T-helper 2 cell (primary cell): ENCODE data around the gene LMAN2.
A peak's percentile ranks its signal among the peaks of the same experiment; 100 is the strongest.
"Not testable (repeated sequence)": the region's sequence is repeated elsewhere in the genome, so short reads cannot be mapped to it uniquely, and the experiment has no call there.

Experiments used
- DNase-seq, 5 experiments: peaks; one replicate each; pipeline versions ENCODE4 v3.0.0 to v3.0.0-alpha.2; 2012 to 2022

LMAN2 gene

DNA sequence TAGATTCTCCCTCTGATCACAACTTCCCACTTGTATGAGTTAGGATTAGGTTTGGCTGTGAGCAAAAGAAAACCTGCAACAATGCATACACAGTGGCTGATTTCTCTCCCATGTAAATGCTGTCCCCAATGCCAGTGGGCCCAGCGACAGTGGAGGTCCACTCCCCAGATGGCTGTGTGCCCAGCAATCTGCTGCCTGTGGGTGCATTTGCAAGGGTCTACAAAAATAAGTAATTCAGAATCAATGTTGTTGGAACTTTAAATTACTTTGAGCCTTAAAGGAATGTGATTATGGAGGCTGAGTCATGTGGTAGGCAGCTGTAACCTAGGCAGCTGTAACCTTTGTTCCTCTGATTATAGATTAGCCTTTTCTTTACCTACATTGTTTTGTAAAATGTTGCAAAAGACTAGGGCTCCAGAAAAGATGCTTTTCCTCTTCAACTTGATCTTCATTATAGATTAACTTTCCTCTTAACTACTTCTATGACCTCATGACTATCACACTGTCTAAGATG is 25.5 kb downstream of the LMAN2 start:
- no peak for DNase-seq

DNA sequence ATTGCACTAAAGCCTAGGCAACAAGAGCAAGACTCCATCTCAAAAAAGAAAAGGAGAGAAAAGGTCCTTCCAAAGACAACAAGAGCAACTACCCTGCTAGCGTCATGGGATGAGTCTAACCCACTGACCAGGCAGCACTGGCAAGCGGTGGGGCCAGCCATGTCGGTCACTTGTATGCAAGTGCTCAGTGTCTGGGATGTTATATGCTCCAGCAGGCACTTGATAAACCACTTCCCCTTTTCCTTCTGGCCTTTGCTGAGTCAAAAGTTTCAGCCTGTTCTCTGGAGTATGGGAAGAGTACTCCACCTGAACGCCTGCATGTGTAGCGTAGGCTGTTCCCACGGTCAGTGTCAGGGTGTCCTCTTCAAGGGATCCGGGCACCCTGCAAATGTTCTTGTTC is 30.6 kb downstream of the LMAN2 start:
- DNase-seq: no peak

DNA sequence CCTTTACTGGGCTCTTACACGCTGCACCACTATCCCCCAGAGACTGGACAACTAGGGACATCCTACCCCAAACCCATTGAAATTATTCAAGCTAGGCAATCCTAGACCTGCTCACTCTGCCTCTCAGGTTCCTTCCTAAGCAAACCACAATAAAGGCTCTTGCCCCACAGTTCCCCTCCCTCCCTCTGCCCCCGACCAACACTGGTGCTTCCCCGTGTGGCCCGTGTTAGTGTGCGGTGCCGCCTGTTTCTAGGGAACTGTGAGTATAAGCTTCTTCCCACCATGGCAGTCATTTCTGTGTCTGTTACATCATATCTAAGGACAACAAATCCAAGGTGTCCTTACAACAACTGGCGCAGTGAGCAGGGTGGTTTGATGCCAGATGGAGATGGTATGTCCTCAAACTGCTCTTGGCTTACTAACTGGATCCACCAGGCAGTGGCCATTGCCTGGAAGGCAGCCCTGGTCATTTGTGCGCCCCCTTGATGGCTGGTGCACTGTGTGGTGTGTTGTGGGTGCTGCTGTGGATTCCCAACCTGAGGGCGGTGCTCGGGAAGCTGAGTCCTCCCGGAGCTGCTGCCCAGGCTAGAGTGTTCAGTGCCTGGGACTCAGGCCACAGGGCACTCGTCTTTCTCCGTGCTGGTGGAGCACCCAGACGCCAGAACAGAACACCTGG is 31.4 kb downstream of the LMAN2 start:
- DNase-seq: no peak

DNA sequence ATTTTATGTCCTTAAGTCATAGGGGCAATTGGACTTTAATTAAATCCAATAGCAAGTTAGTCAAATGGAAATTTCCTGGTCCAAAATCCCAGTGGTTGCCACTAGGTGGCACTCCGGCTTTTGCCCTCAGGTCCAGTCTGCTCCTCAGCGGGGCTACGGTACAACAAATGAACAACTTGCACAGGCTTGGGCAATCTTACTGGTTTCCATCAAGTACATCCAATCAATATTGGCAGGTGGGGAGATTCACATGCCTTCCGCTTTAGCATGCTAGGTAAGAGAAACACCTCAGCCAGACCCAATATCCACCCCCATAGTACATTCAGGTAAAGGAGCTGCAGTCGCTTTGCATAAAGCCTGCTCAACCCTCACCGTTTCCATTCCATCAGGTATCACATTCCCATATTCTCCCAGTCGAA is 33.5 kb downstream of the LMAN2 start:
- peak in 4 of 5 experiments; percentile 48 to 77 (median 60) for DNase-seq

DNA sequence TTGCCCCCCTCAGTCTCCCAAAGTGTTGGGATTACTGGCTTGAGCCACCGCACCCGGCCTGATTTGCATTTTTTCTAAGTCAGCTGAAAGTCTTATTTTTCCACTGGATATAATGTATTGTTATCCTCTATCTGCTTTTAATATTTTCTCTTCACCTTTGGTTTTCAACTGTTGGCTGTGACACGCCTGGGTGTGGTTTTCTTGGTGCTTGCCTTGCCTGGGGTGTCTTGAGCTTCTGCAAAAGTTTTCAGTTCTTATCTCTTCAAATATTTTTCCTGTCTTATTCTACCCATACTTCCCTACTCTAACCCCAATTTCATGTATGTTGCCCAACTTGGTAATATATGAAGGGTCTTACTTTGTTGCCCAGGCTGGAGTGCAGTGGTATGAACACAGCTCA is 35.5 kb downstream of the LMAN2 start:
- DNase-seq: no peak

DNA sequence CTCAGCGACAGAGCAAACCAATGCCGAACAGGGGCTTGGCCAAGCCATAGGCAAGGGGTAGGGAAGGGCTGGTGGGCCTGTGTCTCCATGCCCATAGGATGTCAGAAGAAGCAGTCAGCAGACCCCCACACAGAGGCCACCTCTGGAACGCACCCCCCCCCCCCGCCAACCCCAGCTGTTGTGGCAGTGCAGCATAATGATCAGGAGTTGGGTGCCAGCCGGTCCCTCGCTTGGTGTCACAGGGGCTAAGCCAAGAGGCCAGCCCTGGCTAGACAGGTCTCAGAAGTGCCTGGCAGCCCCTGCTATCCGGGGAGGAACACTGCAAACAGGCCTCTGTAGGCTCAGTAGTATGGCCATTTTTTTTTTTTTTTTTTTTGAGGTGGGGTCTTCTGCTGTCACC is 36.1 kb downstream of the LMAN2 start:
- DNase-seq: no peak

DNA sequence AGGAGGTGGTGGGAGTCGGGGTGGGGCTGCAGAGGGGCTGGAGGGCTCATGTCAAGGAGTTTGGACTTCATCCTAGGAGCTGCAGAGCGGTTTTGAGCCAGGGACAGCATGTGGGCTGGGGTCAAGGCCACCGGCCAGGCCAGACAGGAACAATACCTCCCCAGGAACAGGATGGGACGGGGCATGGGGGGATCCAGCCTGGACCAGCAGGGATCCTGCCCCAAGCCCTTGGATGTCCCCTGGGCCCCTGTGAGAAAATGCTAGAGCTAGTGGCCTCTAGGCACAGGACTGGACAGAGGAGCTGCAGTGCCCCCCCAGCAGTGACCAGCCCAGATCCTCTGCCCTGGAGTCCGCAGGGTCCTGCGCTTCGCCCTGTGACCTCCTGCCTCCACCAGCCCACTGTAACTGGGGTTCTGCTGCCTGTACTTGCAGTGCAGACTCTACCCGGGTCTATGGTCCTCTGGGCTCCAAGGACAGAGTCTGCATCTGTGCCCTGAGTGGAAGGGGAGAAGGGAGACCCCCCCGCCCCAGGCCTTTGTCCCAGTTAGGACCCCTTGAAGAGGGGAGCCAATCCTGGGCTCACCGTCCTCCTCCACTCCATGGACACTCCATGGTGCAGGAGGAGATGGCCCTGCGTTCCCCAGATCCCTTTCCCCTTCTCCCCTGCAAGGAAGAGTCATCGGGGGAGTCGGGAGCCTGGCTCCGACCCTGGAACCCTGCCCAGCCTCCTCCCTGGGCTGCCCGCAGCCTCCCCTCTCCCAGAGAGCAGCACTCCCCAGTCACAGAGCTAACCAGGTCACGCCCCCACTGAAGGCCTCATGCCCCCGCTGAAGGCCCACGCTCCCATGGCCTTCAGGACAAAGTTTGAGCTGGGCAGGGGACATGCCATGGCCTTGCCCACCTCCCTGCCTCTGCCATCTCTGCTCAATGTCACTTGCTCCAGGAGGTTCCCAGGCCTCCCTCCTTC is 36.8 kb downstream of the LMAN2 start:
- DNase-seq: no peak

DNA sequence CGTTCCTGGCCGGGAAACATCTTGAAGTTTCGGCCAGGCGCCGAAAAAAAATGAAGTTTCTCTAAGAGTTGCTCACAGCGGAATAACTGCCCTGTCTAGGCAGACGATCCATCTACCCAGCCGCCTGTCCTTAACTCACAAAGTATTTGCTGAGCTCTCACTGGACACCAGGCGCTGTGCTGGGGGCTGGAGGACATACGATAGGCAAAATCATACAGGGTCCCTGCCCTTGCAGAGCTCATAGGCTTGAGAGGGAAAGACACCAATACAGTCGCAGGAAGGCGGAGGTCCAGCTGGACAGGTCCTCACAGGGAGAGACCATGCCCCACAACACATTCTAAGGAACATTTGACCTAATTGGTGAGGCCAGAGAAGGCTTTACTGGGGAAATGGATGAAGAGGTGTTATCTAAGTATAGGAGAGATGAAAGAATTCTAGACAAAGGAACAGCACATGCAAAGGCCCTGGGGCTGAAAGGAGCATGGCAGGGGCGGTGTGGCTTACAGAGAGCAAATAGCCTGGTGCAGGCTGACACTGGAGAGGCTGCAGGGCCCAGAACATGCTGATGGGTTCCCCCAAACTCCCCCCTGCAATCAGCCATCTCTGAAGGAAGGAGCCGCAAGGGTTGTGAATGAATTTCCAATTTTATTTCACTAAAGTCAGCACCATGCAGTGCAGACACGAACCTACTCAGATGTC is 37.8 kb downstream of the LMAN2 start:
- no peak for DNase-seq

DNA sequence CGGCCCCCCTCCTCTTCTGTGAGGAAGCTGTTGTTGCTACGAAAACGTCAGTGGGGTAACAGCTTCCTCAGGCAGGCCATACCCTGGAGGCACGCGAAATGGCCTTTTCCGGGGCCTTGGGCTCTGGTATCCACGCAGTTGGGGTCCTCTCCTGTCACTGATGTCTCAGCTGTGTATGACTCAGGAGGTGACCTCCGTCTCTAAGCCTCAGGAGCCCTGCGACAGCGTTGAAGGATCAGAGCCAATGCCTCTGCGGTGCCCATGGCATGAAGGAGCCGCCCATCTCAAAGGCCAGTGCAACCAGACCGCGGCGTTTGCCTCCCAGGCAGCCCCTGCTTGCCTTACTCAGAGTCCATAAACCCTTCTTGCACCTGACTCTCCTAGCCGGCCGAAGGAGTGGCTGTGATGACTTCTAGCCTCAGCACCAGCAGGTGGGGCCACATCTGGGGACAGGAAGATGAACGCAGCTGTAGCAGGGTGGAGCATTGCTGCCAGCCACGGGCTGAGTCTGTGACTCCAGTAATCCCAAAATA is 38.8 kb downstream of the LMAN2 start:
- DNase-seq: peak in 1 of 5 experiments; percentile 75

DNA sequence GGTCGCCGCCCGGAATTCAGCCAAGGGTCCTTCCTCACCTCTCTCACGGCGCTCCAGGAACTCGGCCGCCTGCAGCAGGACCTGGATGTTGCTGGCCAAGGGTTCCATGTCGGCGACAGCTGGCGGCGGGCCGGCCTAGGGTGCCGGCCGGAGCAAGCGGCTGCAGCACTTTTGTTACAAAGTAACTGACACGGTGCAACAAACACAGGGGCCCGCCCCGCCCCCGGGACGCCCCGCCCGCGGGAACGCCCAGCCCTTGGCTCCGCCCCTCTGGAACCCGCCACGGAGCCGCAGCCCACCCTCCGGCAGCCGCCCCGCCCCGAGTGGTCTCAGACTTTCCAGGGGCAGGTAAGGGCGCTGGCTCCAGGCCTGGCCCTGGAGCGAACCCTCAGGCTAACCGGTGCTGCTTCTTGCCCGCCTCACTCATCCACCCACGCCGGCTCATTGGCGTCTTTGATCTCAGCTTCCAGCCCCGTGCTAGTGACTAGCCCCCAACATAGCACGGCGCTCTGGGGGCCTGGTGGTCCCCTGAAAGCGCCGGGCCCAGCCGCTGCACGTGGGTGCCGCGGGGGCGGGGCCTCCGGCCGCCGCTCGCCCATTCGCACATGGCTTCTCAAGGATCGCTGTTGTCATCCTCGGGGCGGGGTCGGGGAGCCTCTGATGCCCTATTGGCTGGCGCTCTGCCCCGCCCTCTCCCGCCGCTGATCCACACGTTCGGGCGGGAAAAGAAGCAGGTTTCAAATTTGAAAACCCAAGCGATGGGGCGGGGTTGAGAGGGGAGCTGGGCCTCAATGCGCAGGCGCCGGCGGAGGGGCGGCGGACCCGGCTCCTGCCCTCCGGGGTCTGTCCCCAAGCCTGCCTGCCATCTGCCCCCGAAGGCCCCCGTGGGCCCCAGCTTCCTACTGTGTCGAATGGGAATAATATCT is 39.5 kb downstream of the LMAN2 start, which contains the start of gene MXD3:
Gene MXD3 (minus strand): TSS at position 176 of the 926 bp plus-strand sequence. CDS start 68 bp downstream, at position 108.
- peak; percentile 89 to 98 (median 94) for DNase-seq

DNA sequence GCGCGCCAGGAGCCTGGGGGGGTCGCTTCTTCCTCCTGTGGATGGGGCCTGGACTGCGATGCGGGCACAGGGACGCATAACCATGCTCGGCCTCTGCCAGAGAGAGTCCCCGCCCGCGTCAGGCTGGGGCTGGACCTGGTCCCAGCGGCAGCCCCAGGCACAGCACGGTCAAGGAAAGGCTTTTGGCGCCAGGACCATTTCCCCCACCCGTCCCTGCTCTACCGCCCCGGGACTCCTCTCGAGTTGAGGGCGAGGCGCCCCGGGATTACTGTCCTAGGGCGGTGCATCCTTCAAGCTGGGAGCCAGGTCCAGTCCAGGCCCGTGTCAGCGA is 40.1 kb downstream of the LMAN2 start:
- no peak for DNase-seq

DNA sequence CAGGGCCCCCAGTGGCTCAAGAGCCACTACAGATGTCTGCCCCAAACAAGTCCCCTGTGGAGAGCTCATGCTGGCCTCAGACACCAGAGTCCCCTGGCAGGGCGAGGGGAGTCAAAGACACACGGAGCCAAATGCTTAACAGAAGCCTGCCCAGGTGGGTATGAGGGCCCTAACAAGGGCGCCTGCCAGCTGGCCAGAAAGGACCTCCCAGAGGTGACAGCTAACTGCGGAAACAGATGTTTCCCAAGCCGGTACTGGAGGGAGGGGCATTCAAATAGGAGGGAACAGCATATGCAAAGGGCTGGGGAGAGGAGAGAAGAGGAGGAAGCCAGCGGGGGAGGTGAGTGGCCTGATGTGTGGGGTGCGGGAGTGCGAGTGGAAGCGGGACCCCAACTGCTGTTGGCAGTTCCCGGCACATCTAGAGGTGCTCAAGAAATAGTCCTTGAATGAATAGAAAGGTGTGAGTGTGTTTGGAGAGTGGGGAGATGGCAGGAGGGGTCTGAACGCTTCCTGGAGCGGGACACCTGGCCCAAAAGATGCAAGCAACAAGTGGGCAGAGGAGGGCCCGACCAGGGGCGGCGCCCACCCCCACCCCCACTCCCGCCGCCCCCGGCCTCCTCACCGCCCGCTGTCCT is 40.6 kb downstream of the LMAN2 start:
- peak in 1 of 5 experiments; percentile 57 for DNase-seq

DNA sequence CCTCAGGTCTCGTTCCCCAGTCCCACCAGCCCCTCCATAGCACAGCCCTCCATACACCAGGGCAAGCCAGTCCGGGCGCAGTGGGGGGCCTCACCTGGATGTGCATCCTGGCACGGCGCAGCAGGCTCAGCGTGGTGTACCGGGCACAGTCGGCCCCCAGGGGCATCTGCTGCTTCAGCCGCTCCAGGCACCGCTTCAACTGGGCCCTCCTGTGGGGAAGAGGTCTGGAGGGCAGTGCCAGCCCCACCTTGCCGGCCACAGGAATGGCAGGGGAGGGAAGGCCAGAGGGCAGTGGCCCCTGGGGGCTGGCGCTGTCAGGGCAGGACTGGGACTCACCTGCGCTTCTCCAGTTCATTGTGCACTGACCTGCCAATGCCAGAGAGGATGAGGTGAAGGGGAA is 41.1 kb downstream of the LMAN2 start:
- DNase-seq: no peak

DNA sequence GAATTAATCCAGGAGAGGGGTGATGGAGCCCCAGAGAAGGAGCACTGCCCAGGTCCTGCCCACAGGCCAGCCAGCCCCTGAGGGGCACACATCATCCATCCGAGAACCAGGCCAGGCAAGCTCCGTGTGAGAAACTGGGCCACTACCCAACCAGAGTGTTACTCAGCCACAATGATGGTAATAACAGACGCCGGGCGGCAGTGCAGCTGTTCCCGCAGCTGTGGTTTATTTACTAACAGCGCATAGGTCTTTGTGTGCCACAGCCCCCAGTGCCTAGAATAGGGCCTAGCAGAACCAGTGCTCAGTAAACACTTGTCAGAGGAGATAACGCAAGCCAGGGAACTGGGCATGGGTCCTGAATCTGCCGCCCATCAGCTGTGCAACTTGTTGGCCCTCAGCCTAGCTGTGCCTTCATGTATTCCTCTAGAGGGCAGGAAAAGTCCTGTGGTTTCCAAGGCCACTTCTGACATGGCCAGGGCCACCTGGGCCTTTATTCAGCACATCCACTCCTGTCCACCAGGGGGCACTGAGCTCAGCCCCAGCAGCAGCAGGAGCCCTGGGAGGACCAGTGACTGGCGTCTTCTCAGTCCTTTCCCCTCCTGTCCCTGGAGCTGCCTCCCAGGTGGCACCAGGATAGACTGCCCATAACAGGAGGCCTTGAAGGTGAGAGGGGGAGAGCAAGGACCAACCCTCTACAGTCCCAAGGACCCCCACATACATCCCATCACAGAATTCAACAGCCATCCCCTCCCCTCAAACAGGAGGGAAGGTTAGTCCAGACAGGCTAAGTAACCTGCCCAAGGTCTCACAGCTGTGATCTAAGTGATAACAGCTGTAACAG is 41.9 kb downstream of the LMAN2 start:
- peak; percentile 36 to 78 (median 62) for DNase-seq

DNA sequence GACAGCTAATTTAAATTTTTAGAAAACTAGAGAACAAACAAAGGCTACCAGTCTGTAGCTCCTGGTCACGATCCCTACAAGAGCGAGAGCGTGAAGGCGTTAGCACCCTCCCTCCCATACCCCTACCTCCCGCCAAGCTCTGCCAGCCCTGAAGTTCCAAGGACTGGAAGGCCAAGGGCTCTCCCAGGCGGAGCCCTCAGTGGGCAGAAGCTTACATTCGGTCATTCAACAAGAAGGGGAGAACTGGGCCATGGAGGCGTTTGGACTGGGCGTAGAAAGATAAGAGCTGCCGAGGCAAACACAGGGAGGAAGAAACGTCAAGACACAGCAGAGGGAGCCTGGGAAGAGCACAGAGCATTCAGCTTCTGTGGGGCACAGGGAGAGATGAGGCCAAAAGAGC is 42.7 kb downstream of the LMAN2 start:
- no peak for DNase-seq

DNA sequence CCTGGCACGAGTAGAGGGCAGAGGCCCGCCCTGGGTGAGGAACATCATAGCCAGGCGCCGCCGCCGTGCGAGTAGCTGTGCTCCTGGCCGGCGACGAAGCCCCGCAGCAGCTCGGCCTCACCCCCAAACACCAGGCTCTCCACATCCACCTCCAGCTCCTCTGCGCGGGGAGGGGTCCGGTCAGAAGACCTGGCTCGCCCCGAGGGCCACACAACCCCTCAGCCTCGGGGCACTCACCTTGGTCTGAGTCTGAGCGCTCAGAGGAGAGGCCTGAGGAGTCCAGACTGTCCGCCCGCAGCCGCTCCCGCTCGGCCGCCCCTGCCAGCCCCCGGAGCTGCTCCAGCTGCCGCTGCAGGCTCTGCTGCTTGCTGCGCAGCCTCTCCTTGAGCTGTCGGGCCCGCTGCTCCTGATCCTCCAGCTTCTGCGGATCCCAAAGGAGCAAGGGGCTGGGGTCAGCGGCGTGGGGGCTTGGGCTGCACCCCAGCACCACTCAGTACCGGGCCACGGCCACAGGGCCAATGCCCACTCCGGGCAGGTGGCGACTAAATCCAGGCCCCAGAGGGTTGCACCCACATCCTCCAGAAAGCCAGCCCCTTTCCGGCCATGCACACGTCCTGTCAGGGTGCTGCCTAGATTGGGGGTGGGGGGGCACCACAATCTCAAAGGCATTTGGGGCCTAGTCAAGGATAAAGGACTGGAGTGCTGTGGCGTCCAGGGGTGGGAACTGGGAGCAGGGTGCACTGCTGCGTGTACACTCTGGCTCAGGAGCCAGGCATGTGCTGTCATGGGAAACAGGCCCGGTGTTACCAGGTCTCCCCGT is 43.7 kb downstream of the LMAN2 start:
- no peak for DNase-seq

DNA sequence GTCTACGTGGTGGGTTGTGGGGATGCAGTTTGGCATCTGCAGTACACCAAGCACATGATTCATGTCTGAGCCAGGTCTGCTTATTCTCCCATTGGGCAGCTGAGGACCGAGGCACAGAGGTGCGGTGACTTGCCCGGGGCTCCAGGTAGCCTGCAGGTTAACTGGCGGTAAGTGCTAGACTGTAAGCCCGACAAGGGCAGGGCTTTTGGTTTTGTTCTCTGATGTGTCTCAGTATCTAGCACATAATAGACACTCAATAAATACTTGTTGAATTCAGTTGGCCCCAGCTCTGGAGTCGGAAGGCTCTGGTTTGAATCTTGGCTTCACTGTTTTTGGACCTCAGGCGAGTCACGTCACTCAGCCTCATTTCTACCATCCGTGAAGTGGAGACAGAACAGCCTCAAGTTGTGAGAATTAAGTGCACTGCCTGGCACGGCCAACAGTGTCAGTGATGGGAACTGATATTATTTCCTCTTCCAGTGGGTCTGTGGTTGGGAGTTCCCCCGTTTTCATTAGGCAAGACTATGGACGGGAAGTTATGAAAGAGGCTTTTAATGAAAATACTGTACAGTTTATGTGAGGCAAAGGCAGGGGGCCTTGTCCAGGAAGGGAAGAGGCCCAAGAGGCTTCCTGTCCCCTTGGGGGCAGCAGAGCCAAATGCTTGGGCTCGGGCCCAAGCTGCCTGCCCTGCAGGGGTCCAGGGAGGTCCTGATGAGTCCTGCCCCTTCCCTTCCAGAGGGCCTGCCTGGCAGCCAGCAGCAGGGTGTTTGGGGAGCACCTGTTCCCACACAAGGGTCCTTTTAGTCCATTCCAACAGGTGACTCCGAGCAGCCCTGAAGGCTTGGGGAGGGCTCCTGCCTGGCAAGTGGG is 44.6 kb downstream of the LMAN2 start:
- no peak for DNase-seq

DNA sequence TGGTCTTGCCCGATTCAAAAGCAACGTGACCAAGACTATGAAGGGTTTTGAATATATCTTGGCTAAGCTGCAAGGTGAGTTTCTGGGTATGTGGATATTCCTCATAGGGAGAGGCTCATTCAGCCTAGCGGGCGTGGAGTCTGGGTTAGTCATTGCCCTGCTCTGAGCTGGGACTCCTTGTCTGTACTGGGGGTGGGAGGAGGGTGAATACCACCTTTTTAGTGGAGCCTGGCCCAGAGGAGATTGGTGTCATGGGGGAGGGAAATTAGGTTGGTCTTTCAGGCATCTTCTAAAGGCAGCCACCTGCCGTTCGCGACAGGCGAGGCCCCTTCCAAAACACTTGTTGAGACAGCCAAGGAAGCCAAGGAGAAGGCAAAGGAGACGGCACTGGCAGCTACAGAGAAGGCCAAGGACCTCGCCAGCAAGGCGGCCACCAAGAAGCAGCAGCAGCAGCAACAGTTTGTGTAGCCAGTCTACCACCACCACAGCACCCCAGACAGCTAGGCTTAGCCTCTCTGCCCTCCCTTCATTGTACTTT is 45.3 kb downstream of the LMAN2 start:
- not testable (repeated sequence) for DNase-seq
